HG03354 (cell line): Measurements from ENCODE around the gene MTPN.

Source experiments
- ATAC-seq: cut with Tn5 transposase; IDR thresholded peaks from one replicate; pipeline ENCODE4 v1.9.1; 2021; ENCODE audit warnings: mild to moderate bottlenecking; ENCODE audit not compliant: unreplicated experiment, poor library complexity, severe bottlenecking

The MTPN gene

GRCh38 chr7:135901585-135902540, 75.3 kb downstream of the MTPN start:
- no peak for ATAC-seq

GRCh38 chr7:135900065-135900546, 77.1 kb downstream of the MTPN start:
- ATAC-seq: no peak

GRCh38 chr7:135899458-135900064, 77.6 kb downstream of the MTPN start:
- no peak for ATAC-seq

GRCh38 chr7:135898226-135898625, 78.9 kb downstream of the MTPN start:
- ATAC-seq: no peak

GRCh38 chr7:135894816-135895215, 82.3 kb downstream of the MTPN start:
- no peak for ATAC-seq

GRCh38 chr7:135889823-135890222, 87.3 kb downstream of the MTPN start:
- ATAC-seq: no peak

GRCh38 chr7:135888740-135889139, 88.4 kb downstream of the MTPN start:
- ATAC-seq: no peak

GRCh38 chr7:135886345-135887132, 90.6 kb downstream of the MTPN start:
- peak; percentile 75 for ATAC-seq

- ATAC-seq: no peak
Measured at GRCh38 chr7:135884495-135885232, 92.5 kb downstream of the MTPN start.

GRCh38 chr7:135879233-135879632, 97.9 kb downstream of the MTPN start:
- no peak for ATAC-seq

GRCh38 chr7:135878284-135878683, 98.9 kb downstream of the MTPN start:
- ATAC-seq: no peak

- peak; percentile 93 for ATAC-seq
Measured at GRCh38 chr7:135877805-135878204, 99.4 kb downstream of the MTPN start.
